Measurements from ENCODE around the gene HCN3. TPM values are rescaled to one million over a fixed set of nuclear protein-coding genes. Genes with fewer than 3 reads are reported as not detected.

HCN3 gene
- total RNA-seq, 3 donors from 2014 or later = 1.3 to 2.3 (median 2.3) TPM

- Histone ChIP-seq H3K4me1 (peaks cover 0 to 9% of the 10 kb centered on the region in 2 donors), H3K9me3 (no peaks in the 10 kb centered on the region), H3K27me3 (no peaks in the 10 kb centered on the region), H3K4me3 (peak within 1 kb of the TSS; percentile 57 to 74 (median 71)), H3K36me3 (no peaks in the 10 kb centered on the region), H3K27ac (peak within 1 kb of the TSS; percentile 81 to 92)
- peak; percentile 99 for DNase-seq (ENCODE audit: low spot score in 2 of 2)
- TF ChIP-seq POLR2A (IDR thresholded peaks at IDR 0.05) (peak; percentile 49), POLR2AphosphoS5 (IDR thresholded peaks at IDR 0.05) (peak; percentile 80 to 90 (median 84)), CTCF (IDR thresholded peaks at IDR 0.05) (peak; percentile 38 to 53 (median 43))
- intact Hi-C loops (cut with DNase I; ENCODE audit: low total_unique reads) = no loop called here
Measured at GRCh38 chr1:155308493-155309422, 31.5 kb downstream of the HCN3 start, which contains the start of gene FDPS. Gene FDPS, plus strand, starts transcription at chr1:155308866. Its CDS starts 924 bp downstream, at chr1:155309790.

GRCh38 chr1:155309423-155310021, 32.3 kb downstream of the HCN3 start:
- Histone ChIP-seq H3K4me3 (peak overlapping the region; percentile 57 to 74 (median 71)), H3K4me1 (peaks cover 0 to 9% of the 10 kb centered on the region in 2 donors), H3K27me3 (no peaks in the 10 kb centered on the region), H3K9me3 (no peaks in the 10 kb centered on the region), H3K36me3 (no peaks in the 10 kb centered on the region), H3K27ac (peak overlapping the region; percentile 81 to 92)
- DNase-seq (ENCODE audit: low spot score in 2 of 2) = no peak
- TF ChIP-seq CTCF (IDR thresholded peaks at IDR 0.05) (no peak), POLR2A (IDR thresholded peaks at IDR 0.05) (no peak), POLR2AphosphoS5 (IDR thresholded peaks at IDR 0.05) (no peak)
- intact Hi-C loops (cut with DNase I; ENCODE audit: low total_unique reads) = no loop called here

GRCh38 chr1:155313261-155313660, 36.0 kb downstream of the HCN3 start:
- H3K36me3 ChIP-seq = no peaks in the 10 kb centered on the region
- TF ChIP-seq CTCF (IDR thresholded peaks at IDR 0.05) (no peak), POLR2A (IDR thresholded peaks at IDR 0.05) (no peak), POLR2AphosphoS5 (IDR thresholded peaks at IDR 0.05) (no peak)
- H3K27ac ChIP-seq = no peak overlapping the region
- H3K4me3 ChIP-seq = no peak overlapping the region
- no peak for DNase-seq (ENCODE audit: low spot score in 2 of 2)
- H3K9me3 ChIP-seq = no peaks in the 10 kb centered on the region
- intact Hi-C loops (cut with DNase I; ENCODE audit: low total_unique reads) = no loop called here
- no peaks in the 10 kb centered on the region for H3K27me3 ChIP-seq
- H3K4me1 ChIP-seq = peaks cover 0 to 9% of the 10 kb centered on the region in 2 donors

GRCh38 chr1:155316922-155317321, 39.7 kb downstream of the HCN3 start:
- no peak overlapping the region for H3K27ac ChIP-seq
- intact Hi-C loops (cut with DNase I; ENCODE audit: low total_unique reads) = no loop called here
- no peaks in the 10 kb centered on the region for H3K4me1 ChIP-seq
- DNase-seq (ENCODE audit: low spot score in 2 of 2) = no peak
- TF ChIP-seq CTCF (IDR thresholded peaks at IDR 0.05) (no peak), POLR2A (IDR thresholded peaks at IDR 0.05) (no peak), POLR2AphosphoS5 (IDR thresholded peaks at IDR 0.05) (no peak)
- no peaks in the 10 kb centered on the region for H3K9me3 ChIP-seq
- H3K27me3 ChIP-seq = no peaks in the 10 kb centered on the region
- no peaks in the 10 kb centered on the region for H3K36me3 ChIP-seq
- no peak overlapping the region for H3K4me3 ChIP-seq

- no peak for DNase-seq (ENCODE audit: low spot score in 2 of 2)
- intact Hi-C loops (cut with DNase I; ENCODE audit: low total_unique reads) = no loop called here
- no peak for TF ChIP-seq POLR2AphosphoS5 (IDR thresholded peaks at IDR 0.05)
- no peak for TF ChIP-seq CTCF (IDR thresholded peaks at IDR 0.05)
- no peak for TF ChIP-seq POLR2A (IDR thresholded peaks at IDR 0.05)
- Histone ChIP-seq H3K27ac (no peak overlapping the region), H3K4me3 (no peak overlapping the region), H3K27me3 (no peaks in the 10 kb centered on the region), H3K9me3 (no peaks in the 10 kb centered on the region), H3K4me1 (peaks cover 5% of the 10 kb centered on the region in 2 donors), H3K36me3 (no peaks in the 10 kb centered on the region)
Measured at GRCh38 chr1:155318082-155318481, 40.8 kb downstream of the HCN3 start.
